GM19324 (cell line): Measurements from ENCODE around the gene IRF2BPL.

Experiments used
- ATAC-seq: cut with Tn5 transposase; IDR thresholded peaks from one replicate; pipeline ENCODE4 v1.9.1; 2021; ENCODE audit warnings: mild to moderate bottlenecking, moderate library complexity; ENCODE audit not compliant: unreplicated experiment, low FRiP score

Gene IRF2BPL

GRCh38 chr14:76995279-76996035 lies 33.1 kb downstream of the IRF2BPL start:
- no peak for ATAC-seq

GRCh38 chr14:76993752-76994151 lies 34.8 kb downstream of the IRF2BPL start:
- ATAC-seq: no peak

GRCh38 chr14:76990084-76990483 lies 38.4 kb downstream of the IRF2BPL start:
- no peak for ATAC-seq

- no peak for ATAC-seq
Measured at GRCh38 chr14:76987956-76988520, 40.5 kb downstream of the IRF2BPL start.

- ATAC-seq: no peak
Measured at GRCh38 chr14:76986231-76986565, 42.3 kb downstream of the IRF2BPL start.

- ATAC-seq: no peak
Measured at GRCh38 chr14:76985540-76986230, 42.8 kb downstream of the IRF2BPL start.

GRCh38 chr14:76984787-76985375 lies 43.6 kb downstream of the IRF2BPL start:
- no peak for ATAC-seq

- no peak for ATAC-seq
Measured at GRCh38 chr14:76984297-76984696, 44.2 kb downstream of the IRF2BPL start.

- ATAC-seq: no peak
Measured at GRCh38 chr14:76981670-76982069, 46.8 kb downstream of the IRF2BPL start.

GRCh38 chr14:76977793-76978720 lies 50.5 kb downstream of the IRF2BPL start:
- no peak for ATAC-seq

GRCh38 chr14:76976240-76977005 lies 52.1 kb downstream of the IRF2BPL start:
- no peak for ATAC-seq

GRCh38 chr14:76975812-76976211 lies 52.7 kb downstream of the IRF2BPL start:
- ATAC-seq: no peak

- ATAC-seq: no peak
Measured at GRCh38 chr14:76975051-76975450, 53.5 kb downstream of the IRF2BPL start.
